Smooth muscle cell (in vitro differentiated cells): ENCODE measurements around the gene CCDC158. TPM values are rescaled to one million over a fixed set of nuclear protein-coding genes. Genes with fewer than 3 reads are reported as not detected.

ENCODE experiments used
- DNase-seq: peaks from one replicate; lab custom pipeline; 2025; ENCODE audit not compliant: unreplicated experiment; lab: John Stamatoyannopoulos, UW
- H2AFZ ChIP-seq: fragments of 200-600 bp; sonication (generic); 2 replicates; pipeline ENCODE4 v1.6.0; 2016; ENCODE audit warnings: antibody characterized with exemption, low read depth, mild to moderate bottlenecking
- H3F3A ChIP-seq: fragments of 200-600 bp; sonication (generic); 2 replicates; pipeline ENCODE4 v1.6.0; 2017; ENCODE audit warnings: antibody characterized with exemption, low read depth
- H3K27ac ChIP-seq: fragments of 200-600 bp; sonication (generic); 2 replicates; pipeline ENCODE4 v1.5.1; 2016; ENCODE audit warnings: low read depth, mild to moderate bottlenecking
- H3K27me3 ChIP-seq: fragments of 200-600 bp; sonication (generic); 2 replicates; pipeline ENCODE4 v1.6.1; 2016; ENCODE audit warnings: low read depth, mild to moderate bottlenecking
- H3K36me3 ChIP-seq: fragments of 200-600 bp; sonication (generic); 2 replicates; pipeline ENCODE4 v1.5.1; 2016; ENCODE audit warnings: low read depth
- H3K4me1 ChIP-seq: fragments of 200-600 bp; sonication (generic); 2 replicates; pipeline ENCODE4 v1.5.1; 2016; ENCODE audit warnings: low read depth
- H3K4me2 ChIP-seq: fragments of 200-600 bp; sonication (generic); 2 replicates; pipeline ENCODE4 v1.6.0; 2016; ENCODE audit warnings: mild to moderate bottlenecking
- H3K4me3 ChIP-seq: fragments of 200-600 bp; sonication (generic); 2 replicates; pipeline ENCODE4 v1.5.1; 2016; ENCODE audit warnings: mild to moderate bottlenecking
- H3K79me2 ChIP-seq: fragments of 200-600 bp; sonication (generic); 2 replicates; pipeline ENCODE4 v1.6.0; 2016; ENCODE audit warnings: low read depth, mild to moderate bottlenecking
- H3K9ac ChIP-seq: fragments of 200-600 bp; sonication (generic); 2 replicates; pipeline ENCODE4 v1.6.0; 2016; ENCODE audit warnings: low read depth
- H3K9me3 ChIP-seq: fragments of 200-600 bp; sonication (generic); replicated peaks from 2 replicates; pipeline ENCODE4 v1.5.1; 2016; ENCODE audit warnings: low read depth
- H4K20me1 ChIP-seq: fragments of 200-600 bp; sonication (generic); 2 replicates; pipeline ENCODE4 v1.6.0; 2016; ENCODE audit warnings: low read depth
- CTCF ChIP-seq: fragments of 200-600 bp; sonication (generic); IDR thresholded peaks from 2 replicates; pipeline ENCODE4 v1.5.1; 2017; ENCODE audit warnings: borderline replicate concordance, mild to moderate bottlenecking, antibody characterized with exemption; ENCODE audit not compliant: insufficient read depth, poor library complexity, severe bottlenecking
- WGBS: methylation state at CpG from one replicate; pipeline ENCODE4 v1.1.7; 2016; ENCODE audit warnings: low lambda C conversion rate; 5-methylcytosine and 5-hydroxymethylcytosine counted together
- polyA plus RNA-seq: library from polyadenylated mRNA; unstranded; fragments of >200 nt; fragmentation: Nextera tagmentation; extraction: Ambion mirVana; gene quantifications from 2 replicates; pipeline ENCODE4 v1.2.1, GENCODE V29; 2016
- total RNA-seq: library from RNA; depleted of rRNA; stranded (reverse); fragments of >200 nt; gene quantifications from 2 replicates; pipeline ENCODE4 v1.2.3, GENCODE V29; 2014

Gene CCDC158
- total and polyA plus RNA-seq, 2 experiments from 2014 or later: not detected

GRCh38 chr4:76272999-76273398, 147.9 kb downstream of the CCDC158 start:
- Histone ChIP-seq H4K20me1 (no peaks in the 10 kb centered on the region), H3K9me3 (no peaks in the 10 kb centered on the region), H3K4me1 (no peaks in the 10 kb centered on the region), H3K27ac (no peak overlapping the region), H3K4me2 (no peak overlapping the region), H3K27me3 (no peaks in the 10 kb centered on the region), H3K4me3 (no peak overlapping the region), H2AFZ (no peak overlapping the region), H3K36me3 (no peaks in the 10 kb centered on the region), H3K79me2 (no peaks in the 10 kb centered on the region), H3K9ac (no peak overlapping the region), H3F3A (no peaks in the 10 kb centered on the region)
- 81% methylated on average over 5 of the region's 5 CpGs for WGBS
- no peak for TF ChIP-seq CTCF
- no peak for DNase-seq

- 68% methylated on average over 1 of the region's 1 CpG for WGBS
- H3K4me3 ChIP-seq: no peak overlapping the region
- H3F3A ChIP-seq: no peaks in the 10 kb centered on the region
- no peak overlapping the region for H3K9ac ChIP-seq
- no peak overlapping the region for H2AFZ ChIP-seq
- H3K27me3 ChIP-seq: no peaks in the 10 kb centered on the region
- no peak for DNase-seq
- H4K20me1 ChIP-seq: no peaks in the 10 kb centered on the region
- no peak overlapping the region for H3K27ac ChIP-seq
- H3K9me3 ChIP-seq: no peaks in the 10 kb centered on the region
- H3K4me1 ChIP-seq: no peaks in the 10 kb centered on the region
- no peaks in the 10 kb centered on the region for H3K79me2 ChIP-seq
- TF ChIP-seq CTCF: no peak
- H3K4me2 ChIP-seq: no peak overlapping the region
- no peaks in the 10 kb centered on the region for H3K36me3 ChIP-seq
Observed at GRCh38 chr4:76272582-76272981, 148.4 kb downstream of the CCDC158 start.

- TF ChIP-seq CTCF: no peak
Observed at GRCh38 chr4:76272073-76272472, 148.9 kb downstream of the CCDC158 start.

GRCh38 chr4:76271248-76271647, 149.7 kb downstream of the CCDC158 start:
- no peak overlapping the region for H3K27ac ChIP-seq
- no peaks in the 10 kb centered on the region for H3K4me1 ChIP-seq
- H3K4me2 ChIP-seq: no peak overlapping the region
- TF ChIP-seq CTCF: no peak
- H3K79me2 ChIP-seq: no peaks in the 10 kb centered on the region
- DNase-seq: no peak
- no peaks in the 10 kb centered on the region for H3F3A ChIP-seq
- H2AFZ ChIP-seq: no peak overlapping the region
- WGBS: 93% methylated on average over 6 of the region's 6 CpGs
- H3K36me3 ChIP-seq: no peaks in the 10 kb centered on the region
- H3K27me3 ChIP-seq: no peaks in the 10 kb centered on the region
- no peaks in the 10 kb centered on the region for H3K9me3 ChIP-seq
- H4K20me1 ChIP-seq: no peaks in the 10 kb centered on the region
- H3K4me3 ChIP-seq: no peak overlapping the region
- no peak overlapping the region for H3K9ac ChIP-seq

More at GRCh38 chr4:76272073-76272472, 148.9 kb downstream of the CCDC158 start:
- Histone ChIP-seq H3F3A (no peaks in the 10 kb centered on the region), H3K27ac (no peak overlapping the region), H3K4me3 (no peak overlapping the region), H4K20me1 (no peaks in the 10 kb centered on the region), H3K4me2 (no peak overlapping the region), H3K9me3 (no peaks in the 10 kb centered on the region), H3K9ac (no peak overlapping the region), H3K27me3 (no peaks in the 10 kb centered on the region), H3K4me1 (no peaks in the 10 kb centered on the region), H3K79me2 (no peaks in the 10 kb centered on the region), H3K36me3 (no peaks in the 10 kb centered on the region), H2AFZ (no peak overlapping the region)
- no peak for DNase-seq
